Natural killer cell treated with Interleukin-12 subunit alpha and Interleukin-12 subunit beta and Interleukin-15 and Interleukin-18, amount 100 ng/mL, for 72 hours (primary cell): Measurements from ENCODE around the gene MAP1B. TPM values are rescaled to one million over a fixed set of nuclear protein-coding genes. Genes with fewer than 3 reads are reported as not detected.
A peak's percentile ranks its signal among the peaks of the same experiment; 100 is the strongest.

Experiments used
- ATAC-seq, 2 donors: fragments of 150-1000 bp; cut with Tn5 transposase in 1 of 2; sonication (Bioruptor Pico), chemical (Tn5 transposase) in 1 of 2; 2 replicates each; pipeline ENCODE4 v1.10.0; 2021
- DNase-seq: peaks from one replicate; pipeline ENCODE4 v3.0.0; 2022; ENCODE audit warnings: low spot score
- H3K27ac Mint-ChIP-seq, 2 donors: 1 replicate in 1 of 2; 2 replicates in 1 of 2; pipeline ENCODE4 v1.8.0; 2022; ENCODE audit warnings: mixed read lengths in 2 of 2, mild to moderate bottlenecking in 1 of 2, moderate library complexity in 1 of 2
- H3K27me3 Mint-ChIP-seq, 2 donors: 1 replicate in 1 of 2; 2 replicates in 1 of 2; pipeline ENCODE4 v1.8.0; 2022; ENCODE audit warnings: mixed read lengths in 2 of 2
- H3K36me3 Mint-ChIP-seq: one replicate; pipeline ENCODE4 v1.8.0; 2022; ENCODE audit warnings: mixed read lengths
- H3K4me1 Mint-ChIP-seq, 2 donors: 1 replicate in 1 of 2; 2 replicates in 1 of 2; pipeline ENCODE4 v1.8.0; 2022; ENCODE audit warnings: low read depth in 2 of 2, mixed read lengths in 2 of 2, mild to moderate bottlenecking in 1 of 2
- H3K4me3 Mint-ChIP-seq: one replicate; pipeline ENCODE4 v1.8.0; 2022; ENCODE audit warnings: mixed read lengths
- H3K9me3 Mint-ChIP-seq: 2 replicates; pipeline ENCODE4 v1.8.0; 2022; ENCODE audit warnings: mixed read lengths
- total RNA-seq, 2 donors: library from RNA; stranded (reverse); gene quantifications; one replicate each; pipeline ENCODE4 v1.2.3, GENCODE V29; 2022

MAP1B gene
- total RNA-seq, result under 1 TPM; 0.06 to 0.14 TPM

GRCh38 chr5:72107131-72107900 lies at the start of gene MAP1B:
TSS of gene MAP1B (plus strand) at chr5:72107475. CDS start at chr5:72107532, 57 bp downstream.
- DNase-seq, result no peak
- ATAC-seq, result peak in 1 of 2 donors; percentile 36
- H3K4me3 Mint-ChIP-seq, result peak within 1 kb of the TSS; percentile 22
- peaks cover 41 to 57% of the 10 kb centered on the region in 2 donors for H3K27me3 Mint-ChIP-seq
- H3K36me3 Mint-ChIP-seq, result no peaks in the 10 kb centered on the region
- peaks cover 0 to 5% of the 10 kb centered on the region in 2 donors for H3K4me1 Mint-ChIP-seq
- no peak within 1 kb of the TSS for H3K27ac Mint-ChIP-seq
- no peaks in the 10 kb centered on the region for H3K9me3 Mint-ChIP-seq

DNA sequence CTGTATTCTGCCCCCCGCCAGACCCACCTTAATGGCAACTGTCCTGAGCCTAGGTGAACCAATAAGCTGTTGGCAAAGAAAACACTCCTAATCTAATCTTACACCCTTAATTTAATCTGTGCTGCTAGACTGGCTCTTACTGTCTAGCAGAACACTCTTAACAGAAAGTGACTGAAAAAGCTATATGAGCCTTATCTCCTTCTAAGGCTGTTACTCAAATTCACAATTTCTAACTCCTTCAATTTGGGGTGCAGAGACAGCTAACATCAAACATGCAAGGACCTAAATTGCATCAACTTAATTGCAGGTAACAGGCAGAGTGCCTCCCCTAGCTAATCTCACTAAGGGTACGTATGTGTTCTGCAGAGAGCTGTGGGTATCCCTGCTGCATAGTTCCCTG lies 49.5 kb upstream of the MAP1B start:
- Mint-ChIP-seq H3K9me3 (no peaks in the 10 kb centered on the region), H3K27me3 (peaks cover 6 to 14% of the 10 kb centered on the region in 2 donors), H3K36me3 (no peaks in the 10 kb centered on the region), H3K4me1 (no peaks in the 10 kb centered on the region), H3K27ac (no peak overlapping the region), H3K4me3 (no peak overlapping the region)
- no peak for ATAC-seq
- no peak for DNase-seq

DNA sequence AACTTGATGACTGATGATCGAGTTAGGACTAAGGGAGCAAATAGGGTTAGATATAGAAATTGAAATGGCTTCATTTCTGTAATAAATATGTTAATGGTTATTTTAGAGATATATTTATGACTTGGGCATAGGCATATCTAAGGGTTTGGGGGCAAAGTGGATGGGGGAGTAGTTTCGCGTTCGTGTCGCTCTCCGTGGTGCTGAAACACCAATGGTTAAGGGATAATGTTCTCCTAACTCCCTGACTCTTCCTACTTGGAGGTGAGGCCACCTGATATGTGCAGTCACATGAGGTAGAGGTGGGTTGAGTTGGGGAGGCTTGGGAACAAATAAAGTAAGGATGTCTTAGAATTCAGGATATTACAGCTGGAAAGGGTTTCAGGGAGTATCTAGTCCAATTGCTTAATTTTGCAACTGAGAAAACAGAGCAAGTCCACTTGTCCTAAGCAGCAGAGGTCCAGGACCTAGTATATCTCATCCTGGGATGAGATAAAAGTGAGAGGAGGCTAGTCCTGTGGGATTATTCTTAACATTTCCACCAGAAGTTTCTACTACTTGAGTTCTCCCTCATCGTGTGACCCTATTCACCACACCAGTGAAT lies 44.0 kb upstream of the MAP1B start:
- Mint-ChIP-seq H3K4me1 (no peaks in the 10 kb centered on the region), H3K4me3 (no peak overlapping the region), H3K27me3 (peaks cover 5 to 13% of the 10 kb centered on the region in 2 donors), H3K27ac (no peak overlapping the region), H3K36me3 (no peaks in the 10 kb centered on the region), H3K9me3 (no peaks in the 10 kb centered on the region)
- DNase-seq (no peak), ATAC-seq (no peak)

DNA sequence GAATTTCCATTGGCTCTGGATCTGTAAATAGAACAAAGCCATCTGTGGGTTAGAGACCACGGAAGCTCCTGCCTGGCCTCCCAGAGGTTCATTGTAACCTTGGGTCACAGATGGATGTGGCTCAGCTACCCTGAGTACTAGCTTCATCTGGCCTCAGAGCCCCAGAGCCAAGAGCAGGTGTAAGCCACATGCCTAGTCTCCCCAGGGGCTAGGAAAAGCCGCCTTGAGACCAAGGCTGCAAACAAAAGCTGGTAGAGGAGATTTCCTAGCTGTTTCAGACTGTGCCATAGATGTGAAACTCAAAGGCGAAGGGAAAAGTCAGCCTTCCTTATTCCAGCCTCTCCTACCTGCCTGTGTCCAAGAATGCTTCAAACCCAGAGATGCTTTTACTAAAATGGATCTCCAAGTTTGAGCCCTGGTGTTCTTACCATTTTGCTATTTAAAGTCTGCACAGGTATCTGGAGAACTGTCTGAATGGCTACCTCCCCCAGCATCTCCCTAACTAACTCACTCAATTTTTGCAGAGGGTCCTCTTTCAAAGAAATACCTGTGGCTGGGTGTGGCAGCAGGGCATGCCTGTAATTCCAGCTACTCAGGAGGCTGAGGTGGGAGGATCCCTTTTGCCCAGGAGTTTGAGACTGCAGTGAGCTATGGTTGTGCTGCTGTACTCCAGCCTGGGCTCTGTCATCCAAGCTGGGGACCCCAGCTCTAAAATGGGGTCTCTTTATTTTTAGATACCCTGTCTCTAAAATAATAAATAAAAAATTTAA lies 42.3 kb upstream of the MAP1B start:
- ATAC-seq, result no peak
- Mint-ChIP-seq H3K36me3 (no peaks in the 10 kb centered on the region), H3K27me3 (peaks cover 5 to 24% of the 10 kb centered on the region in 2 donors), H3K27ac (no peak overlapping the region), H3K4me1 (no peaks in the 10 kb centered on the region), H3K4me3 (no peak overlapping the region), H3K9me3 (no peaks in the 10 kb centered on the region)
- DNase-seq, result no peak

- H3K27ac Mint-ChIP-seq, result no peak overlapping the region
- H3K4me1 Mint-ChIP-seq, result no peaks in the 10 kb centered on the region
- no peak for DNase-seq
- H3K4me3 Mint-ChIP-seq, result no peak overlapping the region
- no peaks in the 10 kb centered on the region for H3K36me3 Mint-ChIP-seq
- H3K27me3 Mint-ChIP-seq, result peaks cover 5 to 32% of the 10 kb centered on the region in 2 donors
- no peak for ATAC-seq
- no peaks in the 10 kb centered on the region for H3K9me3 Mint-ChIP-seq
Measured at GRCh38 chr5:72065751-72066255, 41.5 kb upstream of the MAP1B start.

DNA sequence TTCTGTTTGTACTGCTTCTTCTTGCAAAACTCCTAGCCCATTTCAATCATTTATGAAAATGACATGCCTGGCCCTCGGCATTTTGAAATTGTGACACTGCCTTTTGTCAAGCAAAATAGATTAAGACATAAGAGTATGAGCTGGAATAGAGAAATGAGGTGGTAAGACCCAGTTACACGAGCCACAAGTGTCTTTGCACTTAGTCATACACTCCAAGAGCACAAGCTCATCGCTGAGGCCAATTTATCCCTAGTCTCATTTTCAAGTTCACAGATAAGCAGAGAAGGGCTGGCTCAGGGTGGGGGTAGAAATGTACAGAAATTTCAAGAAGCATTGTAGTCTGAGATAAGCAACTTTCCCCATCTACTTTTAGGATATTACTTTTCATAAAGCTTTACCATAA lies 40.6 kb upstream of the MAP1B start:
- no peak overlapping the region for H3K27ac Mint-ChIP-seq
- no peaks in the 10 kb centered on the region for H3K9me3 Mint-ChIP-seq
- H3K36me3 Mint-ChIP-seq, result no peaks in the 10 kb centered on the region
- ATAC-seq (no peak), DNase-seq (no peak)
- H3K4me3 Mint-ChIP-seq, result no peak overlapping the region
- no peaks in the 10 kb centered on the region for H3K4me1 Mint-ChIP-seq
- H3K27me3 Mint-ChIP-seq, result peaks cover 5 to 41% of the 10 kb centered on the region in 2 donors

DNA sequence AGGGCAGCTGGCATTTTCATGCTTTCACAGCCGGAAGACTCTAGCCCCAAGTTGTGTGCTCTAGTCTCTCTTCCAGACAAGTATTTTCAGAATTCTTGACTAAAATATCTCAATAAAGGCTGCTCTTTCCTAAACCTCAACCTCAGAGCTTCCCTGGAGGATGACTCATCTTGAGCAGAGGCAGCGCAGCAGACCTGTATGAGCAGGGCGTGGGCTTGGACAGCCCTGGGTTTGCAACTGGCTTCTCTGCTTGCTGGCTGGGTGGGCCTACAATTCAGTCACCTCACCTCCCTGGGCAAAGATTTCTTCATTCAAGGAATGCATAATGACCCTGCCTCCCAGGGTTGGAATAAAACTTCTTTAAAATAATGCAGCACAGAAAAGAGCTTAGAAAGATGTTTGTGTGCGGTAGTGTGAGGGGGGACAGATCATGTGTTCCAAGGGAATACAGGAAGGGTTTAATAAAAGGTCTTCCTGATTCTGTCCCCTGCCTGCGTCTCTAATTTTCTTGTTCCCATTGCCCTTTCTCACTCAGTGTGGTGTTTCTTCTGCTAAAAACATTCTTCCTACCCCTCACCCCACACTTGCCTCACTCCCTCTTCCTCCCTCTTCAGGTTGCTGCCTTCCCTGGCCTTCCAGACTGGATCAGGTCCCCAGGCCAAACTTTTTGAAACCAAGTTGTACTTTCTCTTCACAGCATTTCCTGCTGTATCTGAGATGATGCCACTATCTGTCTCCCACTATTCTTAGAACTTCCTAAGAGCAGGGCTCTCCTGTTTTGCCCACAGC lies 39.4 kb upstream of the MAP1B start:
- Mint-ChIP-seq H3K4me1 (no peaks in the 10 kb centered on the region), H3K9me3 (no peaks in the 10 kb centered on the region), H3K27me3 (peaks cover 11 to 50% of the 10 kb centered on the region in 2 donors), H3K36me3 (no peaks in the 10 kb centered on the region), H3K27ac (no peak overlapping the region), H3K4me3 (no peak overlapping the region)
- ATAC-seq (no peak), DNase-seq (no peak)

GRCh38 chr5:72070529-72070928 lies 36.7 kb upstream of the MAP1B start:
- H3K4me1 Mint-ChIP-seq, result no peaks in the 10 kb centered on the region
- peaks cover 14 to 48% of the 10 kb centered on the region in 2 donors for H3K27me3 Mint-ChIP-seq
- H3K36me3 Mint-ChIP-seq, result no peaks in the 10 kb centered on the region
- no peak overlapping the region for H3K4me3 Mint-ChIP-seq
- no peaks in the 10 kb centered on the region for H3K9me3 Mint-ChIP-seq
- ATAC-seq (no peak), DNase-seq (no peak)
- H3K27ac Mint-ChIP-seq, result no peak overlapping the region

GRCh38 chr5:72071906-72072305 lies 35.4 kb upstream of the MAP1B start:
- Mint-ChIP-seq H3K27me3 (peaks cover 14 to 47% of the 10 kb centered on the region in 2 donors), H3K9me3 (no peaks in the 10 kb centered on the region), H3K36me3 (no peaks in the 10 kb centered on the region), H3K4me1 (no peaks in the 10 kb centered on the region), H3K27ac (no peak overlapping the region), H3K4me3 (no peak overlapping the region)
- peak in 1 of 2 donors; percentile 15 for ATAC-seq
- no peak for DNase-seq

DNA sequence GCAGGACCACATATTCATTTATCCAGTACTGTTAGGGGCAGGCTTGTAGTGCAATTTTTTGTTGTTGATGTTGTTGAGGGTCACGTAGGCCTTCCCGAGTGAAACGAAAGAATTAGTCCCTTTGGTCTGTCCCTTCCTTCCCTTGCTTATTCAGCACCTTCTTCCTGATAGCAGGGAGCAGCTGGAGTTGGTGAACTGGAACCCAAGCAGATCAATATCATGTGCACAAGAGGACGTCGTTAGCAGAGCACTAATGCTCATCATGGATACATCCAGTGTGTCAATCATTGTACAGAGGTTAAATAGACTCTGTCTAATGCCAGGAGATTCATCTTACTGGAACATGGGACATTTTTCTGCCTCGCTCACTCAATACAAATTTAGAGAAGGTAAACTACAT lies 33.0 kb upstream of the MAP1B start:
- Mint-ChIP-seq H3K27ac (no peak overlapping the region), H3K36me3 (no peaks in the 10 kb centered on the region), H3K9me3 (no peaks in the 10 kb centered on the region), H3K4me1 (no peaks in the 10 kb centered on the region), H3K27me3 (peaks cover 16 to 52% of the 10 kb centered on the region in 2 donors), H3K4me3 (no peak overlapping the region)
- DNase-seq (no peak), ATAC-seq (no peak)

DNA sequence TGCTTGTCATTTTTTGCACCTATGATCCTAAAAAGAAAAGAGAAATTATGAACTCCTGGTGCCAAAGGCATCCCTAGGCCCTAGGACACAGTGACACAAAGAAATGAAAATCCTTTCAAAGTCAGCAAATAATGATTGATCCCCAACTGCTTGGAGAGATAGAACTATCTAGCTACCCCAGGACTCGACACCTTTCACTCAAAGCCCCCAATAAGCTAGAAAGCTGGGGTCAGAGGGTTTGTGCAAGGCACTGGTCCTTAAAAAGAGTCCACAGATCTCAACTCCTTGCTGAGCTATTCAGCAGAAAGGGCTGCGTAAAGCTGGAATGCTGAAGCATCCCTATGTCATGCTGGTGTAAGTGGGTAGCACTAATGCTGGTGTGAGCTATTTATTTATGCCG lies 31.8 kb upstream of the MAP1B start:
- H3K4me1 Mint-ChIP-seq, result no peaks in the 10 kb centered on the region
- no peak for ATAC-seq
- H3K36me3 Mint-ChIP-seq, result no peaks in the 10 kb centered on the region
- H3K9me3 Mint-ChIP-seq, result no peaks in the 10 kb centered on the region
- H3K27me3 Mint-ChIP-seq, result peaks cover 16 to 40% of the 10 kb centered on the region in 2 donors
- DNase-seq, result no peak
- H3K4me3 Mint-ChIP-seq, result no peak overlapping the region
- H3K27ac Mint-ChIP-seq, result no peak overlapping the region

GRCh38 chr5:72076621-72077300 lies 30.5 kb upstream of the MAP1B start:
- DNase-seq (no peak), ATAC-seq (no peak)
- Mint-ChIP-seq H3K27me3 (peaks cover 20 to 30% of the 10 kb centered on the region in 2 donors), H3K36me3 (no peaks in the 10 kb centered on the region), H3K4me3 (no peak overlapping the region), H3K27ac (no peak overlapping the region), H3K9me3 (no peaks in the 10 kb centered on the region), H3K4me1 (no peaks in the 10 kb centered on the region)

GRCh38 chr5:72077390-72077789 lies 29.9 kb upstream of the MAP1B start:
- ATAC-seq (no peak), DNase-seq (no peak)
- Mint-ChIP-seq H3K9me3 (no peaks in the 10 kb centered on the region), H3K27ac (no peak overlapping the region), H3K4me3 (no peak overlapping the region), H3K36me3 (no peaks in the 10 kb centered on the region), H3K4me1 (no peaks in the 10 kb centered on the region), H3K27me3 (peaks cover 19 to 30% of the 10 kb centered on the region in 2 donors)
